ENCODE data around the gene ANKEF1.

The ANKEF1 gene

GRCh38 chr20:10080574-10080973 is 45.8 kb downstream of the ANKEF1 start:
- Histone ChIP-seq H3K4me1 (ENCODE audit: low read depth, poor library complexity, severe bottlenecking) (no peaks in the 10 kb centered on the region), H3K27me3 (ENCODE audit: insufficient read depth, low read depth) (no peaks in the 10 kb centered on the region), H2AFZ (ENCODE audit: low read depth) (no peak overlapping the region), H3K27ac (no peak overlapping the region), H3K4me3 (IDR thresholded peaks at IDR 0.05; ENCODE audit: insufficient read depth, low read depth, low read length) (no peak overlapping the region), H4K20me1 (ENCODE audit: insufficient read depth) (no peaks in the 10 kb centered on the region), H3K36me3 (ENCODE audit: insufficient read depth) (no peaks in the 10 kb centered on the region), H3K79me2 (ENCODE audit: insufficient read depth, low read depth) (no peaks in the 10 kb centered on the region), H3K9ac (no peak overlapping the region), H3K4me2 (no peak overlapping the region)
- TF ChIP-seq CTCF (conservative IDR thresholded peaks at IDR 0.05; ENCODE audit: low read depth, low read length): no peak

- H3K4me1 ChIP-seq (ENCODE audit: low read depth, poor library complexity, severe bottlenecking): no peaks in the 10 kb centered on the region
- H3K9ac ChIP-seq: no peak overlapping the region
- no peaks in the 10 kb centered on the region for H4K20me1 ChIP-seq (ENCODE audit: insufficient read depth)
- H2AFZ ChIP-seq (ENCODE audit: low read depth): no peak overlapping the region
- no peak overlapping the region for H3K27ac ChIP-seq
- no peak overlapping the region for H3K4me3 ChIP-seq (IDR thresholded peaks at IDR 0.05; ENCODE audit: insufficient read depth, low read depth, low read length)
- TF ChIP-seq CTCF (conservative IDR thresholded peaks at IDR 0.05; ENCODE audit: low read depth, low read length): no peak
- no peaks in the 10 kb centered on the region for H3K36me3 ChIP-seq (ENCODE audit: insufficient read depth)
- no peak overlapping the region for H3K4me2 ChIP-seq
- no peaks in the 10 kb centered on the region for H3K79me2 ChIP-seq (ENCODE audit: insufficient read depth, low read depth)
- H3K27me3 ChIP-seq (ENCODE audit: insufficient read depth, low read depth): no peaks in the 10 kb centered on the region
These were observed 55.2 kb downstream of the ANKEF1 start for GRCh38 chr20:10089871-10090587.

- peak; percentile 43 for TF ChIP-seq CTCF (conservative IDR thresholded peaks at IDR 0.05; ENCODE audit: low read depth, low read length)
- no peaks in the 10 kb centered on the region for H3K27me3 ChIP-seq (ENCODE audit: insufficient read depth, low read depth)
- no peaks in the 10 kb centered on the region for H4K20me1 ChIP-seq (ENCODE audit: insufficient read depth)
- H3K79me2 ChIP-seq (ENCODE audit: insufficient read depth, low read depth): no peaks in the 10 kb centered on the region
- H3K4me3 ChIP-seq (IDR thresholded peaks at IDR 0.05; ENCODE audit: insufficient read depth, low read depth, low read length): no peak overlapping the region
- no peak overlapping the region for H3K9ac ChIP-seq
- H2AFZ ChIP-seq (ENCODE audit: low read depth): no peak overlapping the region
- H3K27ac ChIP-seq: no peak overlapping the region
- H3K4me2 ChIP-seq: no peak overlapping the region
- H3K4me1 ChIP-seq (ENCODE audit: low read depth, poor library complexity, severe bottlenecking): no peaks in the 10 kb centered on the region
- no peaks in the 10 kb centered on the region for H3K36me3 ChIP-seq (ENCODE audit: insufficient read depth)
These were observed 55.9 kb downstream of the ANKEF1 start for GRCh38 chr20:10090588-10091166.

- H2AFZ ChIP-seq (ENCODE audit: low read depth): no peak overlapping the region
- no peaks in the 10 kb centered on the region for H3K4me1 ChIP-seq (ENCODE audit: low read depth, poor library complexity, severe bottlenecking)
- H3K4me3 ChIP-seq (IDR thresholded peaks at IDR 0.05; ENCODE audit: insufficient read depth, low read depth, low read length): no peak overlapping the region
- H3K27ac ChIP-seq: no peak overlapping the region
- H3K79me2 ChIP-seq (ENCODE audit: insufficient read depth, low read depth): no peaks in the 10 kb centered on the region
- no peak for TF ChIP-seq CTCF (conservative IDR thresholded peaks at IDR 0.05; ENCODE audit: low read depth, low read length)
- H3K36me3 ChIP-seq (ENCODE audit: insufficient read depth): no peaks in the 10 kb centered on the region
- H3K9ac ChIP-seq: no peak overlapping the region
- H3K4me2 ChIP-seq: no peak overlapping the region
- H4K20me1 ChIP-seq (ENCODE audit: insufficient read depth): no peaks in the 10 kb centered on the region
- H3K27me3 ChIP-seq (ENCODE audit: insufficient read depth, low read depth): no peaks in the 10 kb centered on the region
These were observed 58.4 kb downstream of the ANKEF1 start for GRCh38 chr20:10093087-10093591.

Data from KMS-11 (cell line).